Cardiac fibroblast (primary cell): Measurements from ENCODE around the gene IGFBP4.

ENCODE experiments used
- DNase-seq, 2 donors: peaks; one replicate each; pipeline versions ENCODE4 v3.0.0 to v3.0.0-alpha.2; 2010; ENCODE audit warnings: low read depth in 2 of 2
- H3K4me3 ChIP-seq, 2 donors: replicated peaks in 1 of 2; 1 replicate in 1 of 2; 2 replicates in 1 of 2; pipeline ENCODE4 v1.5.1; 2011; ENCODE audit warnings: low read depth in 2 of 2, low read length in 2 of 2, mild to moderate bottlenecking in 2 of 2, moderate library complexity in 1 of 2
- TF ChIP-seq, protein P1 (sequence below): IDR thresholded peaks from one replicate; pipeline ENCODE4 v1.5.1; 2011; ENCODE audit warnings: low read depth, mild to moderate bottlenecking, low read length, inconsistent platforms

Gene IGFBP4

DNA sequence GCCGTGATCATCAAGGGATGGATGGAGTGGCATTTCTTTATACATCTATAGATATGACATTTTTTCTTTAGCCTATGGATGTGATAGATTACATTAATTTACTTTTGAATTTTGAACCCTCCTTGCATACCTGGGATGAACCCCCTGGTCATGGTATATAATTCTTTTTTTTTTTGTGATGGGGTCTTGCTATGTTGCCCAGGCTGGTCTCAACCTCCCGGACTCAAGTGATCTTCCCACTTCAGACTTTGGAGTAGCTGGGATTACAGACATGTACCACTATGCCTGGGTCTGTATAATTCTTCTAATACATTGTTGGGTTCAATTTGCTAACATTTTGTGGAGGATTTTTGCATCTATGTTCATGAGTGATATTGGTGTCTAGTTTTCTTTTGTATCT is 59.9 kb downstream of the IGFBP4 start:
- DNase-seq, result no peak
- H3K4me3 ChIP-seq, result no peak overlapping the region
- TF ChIP-seq, protein P1, sequence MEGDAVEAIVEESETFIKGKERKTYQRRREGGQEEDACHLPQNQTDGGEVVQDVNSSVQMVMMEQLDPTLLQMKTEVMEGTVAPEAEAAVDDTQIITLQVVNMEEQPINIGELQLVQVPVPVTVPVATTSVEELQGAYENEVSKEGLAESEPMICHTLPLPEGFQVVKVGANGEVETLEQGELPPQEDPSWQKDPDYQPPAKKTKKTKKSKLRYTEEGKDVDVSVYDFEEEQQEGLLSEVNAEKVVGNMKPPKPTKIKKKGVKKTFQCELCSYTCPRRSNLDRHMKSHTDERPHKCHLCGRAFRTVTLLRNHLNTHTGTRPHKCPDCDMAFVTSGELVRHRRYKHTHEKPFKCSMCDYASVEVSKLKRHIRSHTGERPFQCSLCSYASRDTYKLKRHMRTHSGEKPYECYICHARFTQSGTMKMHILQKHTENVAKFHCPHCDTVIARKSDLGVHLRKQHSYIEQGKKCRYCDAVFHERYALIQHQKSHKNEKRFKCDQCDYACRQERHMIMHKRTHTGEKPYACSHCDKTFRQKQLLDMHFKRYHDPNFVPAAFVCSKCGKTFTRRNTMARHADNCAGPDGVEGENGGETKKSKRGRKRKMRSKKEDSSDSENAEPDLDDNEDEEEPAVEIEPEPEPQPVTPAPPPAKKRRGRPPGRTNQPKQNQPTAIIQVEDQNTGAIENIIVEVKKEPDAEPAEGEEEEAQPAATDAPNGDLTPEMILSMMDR, result no peak

DNA sequence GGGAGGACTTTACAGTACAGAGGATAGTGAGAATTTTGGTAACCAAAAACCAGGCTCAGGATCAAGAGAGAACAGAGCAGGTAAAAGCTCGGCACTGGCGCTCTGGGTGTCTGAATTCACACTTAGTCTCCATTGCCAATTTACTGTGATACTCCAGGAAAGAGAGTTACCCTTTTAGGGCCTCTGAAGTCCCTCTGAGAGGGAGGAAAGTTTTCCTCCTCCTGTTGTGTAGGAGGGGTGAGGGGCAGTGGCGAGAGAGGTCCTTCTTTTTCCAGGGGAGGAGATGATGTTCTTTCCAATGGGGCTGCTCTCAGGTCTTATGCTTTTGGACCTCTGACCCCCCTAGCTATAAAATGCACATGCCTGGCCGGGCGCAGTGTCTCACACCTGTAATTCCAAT is 63.5 kb downstream of the IGFBP4 start:
- DNase-seq, result no peak
- TF ChIP-seq, protein P1, result no peak
- no peak overlapping the region for H3K4me3 ChIP-seq
